Measurements from ENCODE around the gene POLL. TPM values are rescaled to one million over a fixed set of nuclear protein-coding genes. Genes with fewer than 3 reads are reported as not detected.

The POLL gene
- total and polyA plus RNA-seq, 10 of the 15 experiments (the other 5 are each of a cell fraction or from before 2014, with no cell fraction given): 1.5 to 25.4 (median 13.8) TPM

DNA sequence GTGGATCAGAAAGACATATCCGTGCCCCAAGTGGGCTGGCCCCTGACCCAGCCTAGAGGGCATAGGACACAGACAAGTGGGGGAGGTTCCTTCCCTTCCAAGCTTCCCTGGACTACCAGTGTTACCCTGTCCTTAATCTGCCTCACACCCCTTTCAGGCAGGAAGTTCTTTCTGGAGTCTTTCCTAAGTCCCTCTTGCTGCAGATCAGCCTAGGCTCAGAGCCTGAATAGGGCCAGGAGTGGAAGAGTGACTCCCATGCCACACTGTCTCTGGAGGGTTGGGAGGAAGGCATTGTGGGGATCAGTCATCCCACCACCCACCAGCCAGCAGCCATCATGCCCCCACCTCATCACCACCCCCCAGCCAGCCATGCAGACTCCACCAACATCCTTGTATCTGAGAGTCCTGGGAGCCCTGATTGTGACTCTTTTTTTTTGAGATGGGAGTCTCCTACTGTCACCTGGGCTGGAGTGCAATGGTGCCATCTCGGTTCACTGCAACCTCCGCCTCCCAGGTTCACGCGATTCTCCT, 22.6 kb downstream of the POLL start (continued):
- TF ChIP-seq, protein P1, sequence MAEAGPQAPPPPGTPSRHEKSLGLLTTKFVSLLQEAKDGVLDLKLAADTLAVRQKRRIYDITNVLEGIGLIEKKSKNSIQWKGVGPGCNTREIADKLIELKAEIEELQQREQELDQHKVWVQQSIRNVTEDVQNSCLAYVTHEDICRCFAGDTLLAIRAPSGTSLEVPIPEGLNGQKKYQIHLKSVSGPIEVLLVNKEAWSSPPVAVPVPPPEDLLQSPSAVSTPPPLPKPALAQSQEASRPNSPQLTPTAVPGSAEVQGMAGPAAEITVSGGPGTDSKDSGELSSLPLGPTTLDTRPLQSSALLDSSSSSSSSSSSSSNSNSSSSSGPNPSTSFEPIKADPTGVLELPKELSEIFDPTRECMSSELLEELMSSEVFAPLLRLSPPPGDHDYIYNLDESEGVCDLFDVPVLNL (IDR thresholded peaks at IDR 0.05; ENCODE audit: low read depth, low read length): no peak

DNA sequence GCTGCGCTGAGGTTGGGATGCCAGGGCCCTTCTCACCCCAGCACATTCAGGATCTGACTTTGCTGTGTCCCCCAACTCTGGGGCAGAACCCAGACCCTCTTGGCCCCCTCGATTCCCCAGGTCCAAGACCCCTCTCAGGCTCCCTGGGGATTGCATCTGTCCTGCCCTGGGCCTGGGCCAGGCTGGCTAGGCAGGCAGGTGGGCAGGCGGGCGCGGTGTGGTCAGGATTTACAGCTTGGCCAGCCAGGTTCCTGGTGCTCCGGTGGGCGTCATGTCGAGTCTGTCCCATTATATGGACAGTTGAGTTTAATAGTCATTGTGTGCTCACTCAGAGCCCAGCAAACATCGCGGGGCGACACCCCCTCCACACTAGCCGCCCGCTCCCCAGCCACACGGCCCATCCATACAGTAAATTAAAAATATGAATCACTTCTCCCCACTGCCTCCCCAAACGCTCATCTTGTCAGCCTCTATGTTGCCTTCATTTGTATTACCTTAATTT, 23.5 kb downstream of the POLL start:
- H3K4me2 ChIP-seq (ENCODE audit: control insufficient read depth, insufficient read depth): no peak overlapping the region
- H2AFZ ChIP-seq (ENCODE audit: control insufficient read depth, low read depth, low read length): no peak overlapping the region
- H3K36me3 ChIP-seq (ENCODE audit: control insufficient read depth in 2 of 2, insufficient read depth in 2 of 2, low read length in 1 of 2): no peaks in the 10 kb centered on the region
- in situ Hi-C loops (cut with MboI): no loop called here
- no peak for ATAC-seq
- H3K9ac ChIP-seq (ENCODE audit: control insufficient read depth, insufficient read depth, low read length): no peak overlapping the region
- FAIRE-seq: no peak
- H4K20me1 ChIP-seq (ENCODE audit: control insufficient read depth, insufficient read depth): no peaks in the 10 kb centered on the region
- no peaks in the 10 kb centered on the region for H3K9me3 ChIP-seq (replicated peaks; ENCODE audit: control insufficient read depth, insufficient read depth, low read length)
- H3K27me3 ChIP-seq (replicated peaks in 1 of 2; ENCODE audit: control insufficient read depth in 2 of 2, insufficient read depth in 2 of 2, low read length in 1 of 2): peaks cover 0 to 4% of the 10 kb centered on the region in 2 experiments; a peak in 1 of 4 replicates
- DNase-seq (ENCODE audit: low read depth, low spot score): no peak
- SMC1A ChIA-PET (ENCODE audit: uncharacterized antibody, unreplicated experiment): no interaction called here
- RAD21 ChIA-PET (ENCODE audit: unreplicated experiment): no interaction called here
- H3K79me2 ChIP-seq (ENCODE audit: control insufficient read depth, insufficient read depth, low read length): no peaks in the 10 kb centered on the region
- POLR2A ChIA-PET: no interaction called here
- CTCF ChIA-PET: no interaction called here
- WGBS (ENCODE audit: insufficient coverage, insufficient replicate concordance, low lambda C conversion rate, missing lambda C conversion rate): 73% methylated on average over 15 of the region's 15 CpGs
- no peak overlapping the region for H3K27ac ChIP-seq (ENCODE audit: control insufficient read depth, insufficient read depth)
- intact Hi-C loops (cut with micrococcal nuclease; ENCODE audit: unreplicated experiment): no loop called here
- no peak overlapping the region for H3K4me3 ChIP-seq
- peaks cover 13% of the 10 kb centered on the region for H3K4me1 ChIP-seq (ENCODE audit: control insufficient read depth, insufficient read depth, low read length)
- no TSS peak for BruUV-seq (replicated peaks)
- TF ChIP-seq, protein P2, sequence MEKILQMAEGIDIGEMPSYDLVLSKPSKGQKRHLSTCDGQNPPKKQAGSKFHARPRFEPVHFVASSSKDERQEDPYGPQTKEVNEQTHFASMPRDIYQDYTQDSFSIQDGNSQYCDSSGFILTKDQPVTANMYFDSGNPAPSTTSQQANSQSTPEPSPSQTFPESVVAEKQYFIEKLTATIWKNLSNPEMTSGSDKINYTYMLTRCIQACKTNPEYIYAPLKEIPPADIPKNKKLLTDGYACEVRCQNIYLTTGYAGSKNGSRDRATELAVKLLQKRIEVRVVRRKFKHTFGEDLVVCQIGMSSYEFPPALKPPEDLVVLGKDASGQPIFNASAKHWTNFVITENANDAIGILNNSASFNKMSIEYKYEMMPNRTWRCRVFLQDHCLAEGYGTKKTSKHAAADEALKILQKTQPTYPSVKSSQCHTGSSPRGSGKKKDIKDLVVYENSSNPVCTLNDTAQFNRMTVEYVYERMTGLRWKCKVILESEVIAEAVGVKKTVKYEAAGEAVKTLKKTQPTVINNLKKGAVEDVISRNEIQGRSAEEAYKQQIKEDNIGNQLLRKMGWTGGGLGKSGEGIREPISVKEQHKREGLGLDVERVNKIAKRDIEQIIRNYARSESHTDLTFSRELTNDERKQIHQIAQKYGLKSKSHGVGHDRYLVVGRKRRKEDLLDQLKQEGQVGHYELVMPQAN (conservative IDR thresholded peaks at IDR 0.05): no peak
- no peak for TF ChIP-seq MTA3 (IDR thresholded peaks at IDR 0.05; ENCODE audit: borderline replicate concordance, low read length)
- TF ChIP-seq ETV6 (conservative IDR thresholded peaks at IDR 0.05 in 1 of 2, IDR thresholded peaks at IDR 0.05 in 1 of 2; ENCODE audit: borderline replicate concordance in 1 of 2, low read depth in 1 of 2): no peak
- TF ChIP-seq KAT2A (conservative IDR thresholded peaks at IDR 0.05; ENCODE audit: control insufficient read depth, low read depth, low read length): no peak
- no peak for TF ChIP-seq SMC3 (IDR thresholded peaks at IDR 0.05; ENCODE audit: borderline replicate concordance, low read length)
- no peak for TF ChIP-seq RCOR1 (conservative IDR thresholded peaks at IDR 0.05; ENCODE audit: low read depth, low read length)
- TF ChIP-seq, protein P3, sequence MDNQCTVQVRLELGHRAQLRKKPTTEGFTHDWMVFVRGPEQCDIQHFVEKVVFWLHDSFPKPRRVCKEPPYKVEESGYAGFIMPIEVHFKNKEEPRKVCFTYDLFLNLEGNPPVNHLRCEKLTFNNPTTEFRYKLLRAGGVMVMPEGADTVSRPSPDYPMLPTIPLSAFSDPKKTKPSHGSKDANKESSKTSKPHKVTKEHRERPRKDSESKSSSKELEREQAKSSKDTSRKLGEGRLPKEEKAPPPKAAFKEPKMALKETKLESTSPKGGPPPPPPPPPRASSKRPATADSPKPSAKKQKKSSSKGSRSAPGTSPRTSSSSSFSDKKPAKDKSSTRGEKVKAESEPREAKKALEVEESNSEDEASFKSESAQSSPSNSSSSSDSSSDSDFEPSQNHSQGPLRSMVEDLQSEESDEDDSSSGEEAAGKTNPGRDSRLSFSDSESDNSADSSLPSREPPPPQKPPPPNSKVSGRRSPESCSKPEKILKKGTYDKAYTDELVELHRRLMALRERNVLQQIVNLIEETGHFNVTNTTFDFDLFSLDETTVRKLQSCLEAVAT (IDR thresholded peaks at IDR 0.05): no peak
- no peak for TF ChIP-seq SP1 (IDR thresholded peaks at IDR 0.05; ENCODE audit: low read depth, low read length)
- no peak for TF ChIP-seq SUZ12 (IDR thresholded peaks at IDR 0.05; ENCODE audit: unreplicated experiment)
- TF ChIP-seq MEF2B (IDR thresholded peaks at IDR 0.05; ENCODE audit: partially characterized antibody, poor library complexity, severe bottlenecking): no peak
- no peak for TF ChIP-seq NRF1 (conservative IDR thresholded peaks at IDR 0.05; ENCODE audit: low read depth, low read length)
- no peak for TF ChIP-seq CREB1 (IDR thresholded peaks at IDR 0.05; ENCODE audit: low read depth)
- no peak for TF ChIP-seq CHD4 (IDR thresholded peaks at IDR 0.05)
- no peak for TF ChIP-seq RFX5 (IDR thresholded peaks at IDR 0.05; ENCODE audit: low read depth, low read length)
- TF ChIP-seq HDAC2 (IDR thresholded peaks at IDR 0.05): no peak
- TF ChIP-seq, protein P4, sequence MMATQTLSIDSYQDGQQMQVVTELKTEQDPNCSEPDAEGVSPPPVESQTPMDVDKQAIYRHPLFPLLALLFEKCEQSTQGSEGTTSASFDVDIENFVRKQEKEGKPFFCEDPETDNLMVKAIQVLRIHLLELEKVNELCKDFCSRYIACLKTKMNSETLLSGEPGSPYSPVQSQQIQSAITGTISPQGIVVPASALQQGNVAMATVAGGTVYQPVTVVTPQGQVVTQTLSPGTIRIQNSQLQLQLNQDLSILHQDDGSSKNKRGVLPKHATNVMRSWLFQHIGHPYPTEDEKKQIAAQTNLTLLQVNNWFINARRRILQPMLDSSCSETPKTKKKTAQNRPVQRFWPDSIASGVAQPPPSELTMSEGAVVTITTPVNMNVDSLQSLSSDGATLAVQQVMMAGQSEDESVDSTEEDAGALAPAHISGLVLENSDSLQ (IDR thresholded peaks at IDR 0.05): no peak
- no peak for TF ChIP-seq KLF5 (IDR thresholded peaks at IDR 0.05; ENCODE audit: partially characterized antibody)
- no peak for TF ChIP-seq POLR2AphosphoS5 (IDR thresholded peaks at IDR 0.05; ENCODE audit: low read length)

All from GM12878 (cell line).